A673 (cell line): Measurements from ENCODE around the gene KIF17.

Experiments used
- EZH2 ChIP-seq: fragments of 200-600 bp; sonication (generic); IDR thresholded peaks from 2 replicates; pipeline ENCODE4 v1.6.1; 2017; ENCODE audit warnings: borderline replicate concordance, low read depth, mild to moderate bottlenecking, mixed read lengths, antibody characterized with exemption, low read length; ENCODE audit not compliant: poor library complexity, severe bottlenecking
- TF ChIP-seq, protein P1 (sequence below): fragments of 300-800, 200-600 bp; sonication (generic); conservative IDR thresholded peaks from 2 replicates; pipeline ENCODE4 v1.5.1; 2017; ENCODE audit warnings: low read depth, mild to moderate bottlenecking, antibody characterized with exemption, low read length, moderate library complexity, mixed read lengths

- no peak for TF ChIP-seq EZH2
- TF ChIP-seq, protein P1, sequence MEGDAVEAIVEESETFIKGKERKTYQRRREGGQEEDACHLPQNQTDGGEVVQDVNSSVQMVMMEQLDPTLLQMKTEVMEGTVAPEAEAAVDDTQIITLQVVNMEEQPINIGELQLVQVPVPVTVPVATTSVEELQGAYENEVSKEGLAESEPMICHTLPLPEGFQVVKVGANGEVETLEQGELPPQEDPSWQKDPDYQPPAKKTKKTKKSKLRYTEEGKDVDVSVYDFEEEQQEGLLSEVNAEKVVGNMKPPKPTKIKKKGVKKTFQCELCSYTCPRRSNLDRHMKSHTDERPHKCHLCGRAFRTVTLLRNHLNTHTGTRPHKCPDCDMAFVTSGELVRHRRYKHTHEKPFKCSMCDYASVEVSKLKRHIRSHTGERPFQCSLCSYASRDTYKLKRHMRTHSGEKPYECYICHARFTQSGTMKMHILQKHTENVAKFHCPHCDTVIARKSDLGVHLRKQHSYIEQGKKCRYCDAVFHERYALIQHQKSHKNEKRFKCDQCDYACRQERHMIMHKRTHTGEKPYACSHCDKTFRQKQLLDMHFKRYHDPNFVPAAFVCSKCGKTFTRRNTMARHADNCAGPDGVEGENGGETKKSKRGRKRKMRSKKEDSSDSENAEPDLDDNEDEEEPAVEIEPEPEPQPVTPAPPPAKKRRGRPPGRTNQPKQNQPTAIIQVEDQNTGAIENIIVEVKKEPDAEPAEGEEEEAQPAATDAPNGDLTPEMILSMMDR: no peak; the same call in 1 of the 2 replicates
Measured at GRCh38 chr1:20702416-20702815, 15.4 kb downstream of the KIF17 start.
